Activated naive CD4-positive, alpha-beta T cell treated with anti-CD3 and anti-CD28 coated beads, Interleukin-2, amount 50 U/mL, for 24 hours (primary cell): ENCODE measurements around the gene BSPH1.
"Not testable (repeated sequence)": the region's sequence is repeated elsewhere in the genome, so short reads cannot be mapped to it uniquely, and the experiment has no call there.

Experiments used
- H3K27ac Mint-ChIP-seq: one replicate; pipeline ENCODE4 v1.8.0; 2021; ENCODE audit warnings: mild to moderate bottlenecking, mixed read lengths
- H3K27me3 Mint-ChIP-seq: one replicate; pipeline ENCODE4 v1.8.0; 2021; ENCODE audit warnings: mixed read lengths
- H3K36me3 Mint-ChIP-seq: one replicate; pipeline ENCODE4 v1.8.0; 2021; ENCODE audit warnings: mixed read lengths
- H3K4me1 Mint-ChIP-seq: one replicate; pipeline ENCODE4 v1.8.0; 2021; ENCODE audit warnings: mixed read lengths
- H3K4me3 Mint-ChIP-seq: one replicate; pipeline ENCODE4 v1.8.0; 2021; ENCODE audit warnings: mild to moderate bottlenecking, mixed read lengths
- H3K9me3 Mint-ChIP-seq: one replicate; pipeline ENCODE4 v1.8.0; 2021; ENCODE audit warnings: mixed read lengths

BSPH1 gene

GRCh38 chr19:47991191-47991808 lies 670 bp downstream of the BSPH1 start:
- H3K9me3 Mint-ChIP-seq, result no peaks in the 10 kb centered on the region
- H3K36me3 Mint-ChIP-seq, result no peaks in the 10 kb centered on the region
- H3K4me3 Mint-ChIP-seq, result no peak overlapping the region
- H3K27me3 Mint-ChIP-seq, result peaks cover 13% of the 10 kb centered on the region
- no peaks in the 10 kb centered on the region for H3K4me1 Mint-ChIP-seq
- H3K27ac Mint-ChIP-seq, result no peak overlapping the region

- H3K4me1 Mint-ChIP-seq, result no peaks in the 10 kb centered on the region
- peaks cover 33% of the 10 kb centered on the region for H3K27me3 Mint-ChIP-seq
- H3K4me3 Mint-ChIP-seq, result no peak overlapping the region
- H3K9me3 Mint-ChIP-seq, result no peaks in the 10 kb centered on the region
- H3K36me3 Mint-ChIP-seq, result no peaks in the 10 kb centered on the region
- no peak overlapping the region for H3K27ac Mint-ChIP-seq
These were observed 18.4 kb downstream of the BSPH1 start for GRCh38 chr19:47973529-47973928.

- H3K4me1 Mint-ChIP-seq, H3K9me3 Mint-ChIP-seq, H3K36me3 Mint-ChIP-seq, H3K27me3 Mint-ChIP-seq, H3K4me3 Mint-ChIP-seq, H3K27ac Mint-ChIP-seq: not testable (repeated sequence)
These were observed 36.0 kb downstream of the BSPH1 start for GRCh38 chr19:47955936-47956335.

- H3K4me3 Mint-ChIP-seq, H3K36me3 Mint-ChIP-seq, H3K9me3 Mint-ChIP-seq, H3K27me3 Mint-ChIP-seq, H3K27ac Mint-ChIP-seq, H3K4me1 Mint-ChIP-seq: not testable (repeated sequence)
These were observed 39.8 kb downstream of the BSPH1 start for GRCh38 chr19:47952132-47952531.

- not testable (repeated sequence) for H3K9me3 Mint-ChIP-seq, H3K4me1 Mint-ChIP-seq, H3K27me3 Mint-ChIP-seq, H3K36me3 Mint-ChIP-seq, H3K27ac Mint-ChIP-seq, H3K4me3 Mint-ChIP-seq
These were observed 42.0 kb downstream of the BSPH1 start for GRCh38 chr19:47949852-47950521.

DNA sequence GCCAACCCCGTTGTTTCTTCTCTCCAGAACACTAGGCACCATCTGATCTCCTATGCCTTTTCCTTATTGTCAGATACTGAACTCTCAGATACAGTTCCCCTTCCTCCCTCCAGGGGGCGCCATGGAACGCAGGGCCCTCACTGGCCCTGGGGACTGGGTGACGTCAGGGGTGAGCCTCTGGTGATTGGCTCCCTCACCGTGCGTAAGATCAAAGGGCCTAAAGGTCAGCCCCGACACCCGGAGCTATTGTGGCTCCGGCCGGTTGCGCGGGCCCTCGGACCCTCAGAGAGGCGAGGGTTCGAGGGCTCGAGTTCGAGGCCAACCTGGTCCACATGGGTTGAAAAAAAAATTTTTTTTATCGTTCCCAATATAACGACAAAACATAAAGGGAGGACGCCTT lies 63.4 kb downstream of the BSPH1 start:
- H3K36me3 Mint-ChIP-seq, H3K4me1 Mint-ChIP-seq, H3K9me3 Mint-ChIP-seq, H3K27me3 Mint-ChIP-seq, H3K4me3 Mint-ChIP-seq, H3K27ac Mint-ChIP-seq: not testable (repeated sequence)

DNA sequence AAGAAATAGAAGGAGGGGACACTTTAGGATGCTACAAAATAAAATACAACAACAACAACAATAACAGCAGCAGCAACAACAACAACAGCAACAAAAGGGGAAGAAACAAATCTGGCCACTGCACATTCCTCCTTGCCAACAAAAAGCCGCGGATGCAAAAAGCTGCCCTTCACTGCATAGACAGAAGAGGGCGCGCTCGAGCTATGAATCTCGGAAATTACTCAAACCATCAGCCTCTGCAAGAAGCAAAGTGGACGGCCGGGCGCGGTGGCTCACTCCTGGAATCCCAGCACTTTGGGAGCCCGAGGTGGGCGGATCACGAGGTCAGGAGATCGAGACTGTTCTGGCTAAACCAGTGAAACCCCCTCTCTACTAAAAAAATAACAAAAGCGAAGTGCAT lies 71.9 kb downstream of the BSPH1 start:
- not testable (repeated sequence) for H3K4me1 Mint-ChIP-seq, H3K9me3 Mint-ChIP-seq, H3K27ac Mint-ChIP-seq, H3K4me3 Mint-ChIP-seq, H3K36me3 Mint-ChIP-seq, H3K27me3 Mint-ChIP-seq
